Duodenal mucosa (tissue), 2 donors: ENCODE results near the gene OR5AU1.
A peak's percentile ranks its signal among the peaks of the same experiment; 100 is the strongest.

Experiments
- H3K27ac ChIP-seq: one replicate; pipeline ENCODE4 v1.7.0; 2013; ENCODE audit warnings: low read depth, low read length
- H3K27me3 ChIP-seq, 2 donors: one replicate each; pipeline ENCODE4 v1.7.0; 2013; ENCODE audit warnings: low read length in 2 of 2, control low read depth in 1 of 2; ENCODE audit not compliant: insufficient read depth in 2 of 2, control insufficient read depth in 1 of 2
- H3K36me3 ChIP-seq, 2 donors: one replicate each; pipeline ENCODE4 v1.7.0; 2013; ENCODE audit warnings: low read length in 2 of 2, control low read depth in 1 of 2; ENCODE audit not compliant: insufficient read depth in 2 of 2, control insufficient read depth in 1 of 2
- H3K4me1 ChIP-seq, 2 donors: one replicate each; pipeline ENCODE4 v1.7.0; 2013; ENCODE audit warnings: low read length in 2 of 2, control low read depth in 1 of 2; ENCODE audit not compliant: insufficient read depth in 2 of 2, control insufficient read depth in 1 of 2
- H3K4me3 ChIP-seq, 2 donors: one replicate each; pipeline ENCODE4 v1.7.0; 2013; ENCODE audit warnings: low read length in 2 of 2, low read depth in 1 of 2
- H3K9ac ChIP-seq, 2 donors: one replicate each; pipeline ENCODE4 v1.7.0; 2013; ENCODE audit warnings: low read length in 2 of 2, low read depth in 1 of 2
- H3K9me3 ChIP-seq, 2 donors: one replicate each; pipeline ENCODE4 v1.7.0; 2013; ENCODE audit warnings: low read length in 2 of 2, control low read depth in 1 of 2; ENCODE audit not compliant: control insufficient read depth in 1 of 2

The OR5AU1 gene

GRCh38 chr14:21197418-21198205, 41.7 kb upstream of the OR5AU1 start:
- Histone ChIP-seq H3K36me3 (no peaks in the 10 kb centered on the region), H3K9me3 (peaks cover 0 to 3% of the 10 kb centered on the region in 2 donors), H3K27ac (no peak overlapping the region), H3K4me1 (peaks cover 0 to under 1% of the 10 kb centered on the region in 2 donors), H3K27me3 (no peaks in the 10 kb centered on the region), H3K4me3 (no peak overlapping the region), H3K9ac (no peak overlapping the region)

GRCh38 chr14:21194597-21194996, 38.7 kb upstream of the OR5AU1 start:
- Histone ChIP-seq H3K36me3 (no peaks in the 10 kb centered on the region), H3K27ac (no peak overlapping the region), H3K4me1 (peaks cover 5 to 10% of the 10 kb centered on the region in 2 donors), H3K4me3 (no peak overlapping the region), H3K9ac (no peak overlapping the region), H3K27me3 (no peaks in the 10 kb centered on the region), H3K9me3 (peaks cover 0 to 3% of the 10 kb centered on the region in 2 donors)

GRCh38 chr14:21192875-21193535, 37.1 kb upstream of the OR5AU1 start:
- Histone ChIP-seq H3K27me3 (no peaks in the 10 kb centered on the region), H3K4me3 (no peak overlapping the region), H3K36me3 (no peaks in the 10 kb centered on the region), H3K9me3 (peaks cover 0 to 3% of the 10 kb centered on the region in 2 donors), H3K4me1 (peaks cover 5 to 10% of the 10 kb centered on the region in 2 donors), H3K27ac (no peak overlapping the region), H3K9ac (no peak overlapping the region)

- Histone ChIP-seq H3K27ac (no peak overlapping the region), H3K4me3 (peak overlapping the region; percentile 53 to 58), H3K4me1 (peaks cover 5 to 10% of the 10 kb centered on the region in 2 donors), H3K36me3 (no peaks in the 10 kb centered on the region), H3K9me3 (peaks cover 0 to 2% of the 10 kb centered on the region in 2 donors), H3K27me3 (no peaks in the 10 kb centered on the region), H3K9ac (no peak overlapping the region)
Observed at GRCh38 chr14:21192447-21192822, 36.6 kb upstream of the OR5AU1 start.

GRCh38 chr14:21191809-21192446, 36.1 kb upstream of the OR5AU1 start:
- Histone ChIP-seq H3K4me1 (peaks cover 5 to 10% of the 10 kb centered on the region in 2 donors), H3K9ac (peak overlapping the region in 1 of 2 donors; percentile 25), H3K36me3 (no peaks in the 10 kb centered on the region), H3K27ac (no peak overlapping the region), H3K4me3 (peak overlapping the region; percentile 53 to 58), H3K27me3 (no peaks in the 10 kb centered on the region), H3K9me3 (no peaks in the 10 kb centered on the region)

- Histone ChIP-seq H3K27me3 (no peaks in the 10 kb centered on the region), H3K27ac (no peak overlapping the region), H3K36me3 (no peaks in the 10 kb centered on the region), H3K9me3 (no peaks in the 10 kb centered on the region), H3K4me3 (peak overlapping the region in 1 of 2 donors; percentile 53), H3K9ac (no peak overlapping the region), H3K4me1 (peaks cover 5 to 10% of the 10 kb centered on the region in 2 donors)
Observed at GRCh38 chr14:21191261-21191808, 35.5 kb upstream of the OR5AU1 start.

GRCh38 chr14:21185491-21185890, 29.6 kb upstream of the OR5AU1 start:
- Histone ChIP-seq H3K9ac (no peak overlapping the region), H3K4me1 (no peaks in the 10 kb centered on the region), H3K27ac (no peak overlapping the region), H3K9me3 (peaks cover 0 to 2% of the 10 kb centered on the region in 2 donors), H3K4me3 (no peak overlapping the region), H3K27me3 (no peaks in the 10 kb centered on the region), H3K36me3 (no peaks in the 10 kb centered on the region)

GRCh38 chr14:21184254-21184653, 28.4 kb upstream of the OR5AU1 start:
- Histone ChIP-seq H3K9me3 (peaks cover 0 to 2% of the 10 kb centered on the region in 2 donors), H3K9ac (no peak overlapping the region), H3K4me3 (no peak overlapping the region), H3K36me3 (no peaks in the 10 kb centered on the region), H3K27ac (no peak overlapping the region), H3K4me1 (no peaks in the 10 kb centered on the region), H3K27me3 (no peaks in the 10 kb centered on the region)

GRCh38 chr14:21182166-21182565, 26.3 kb upstream of the OR5AU1 start:
- H3K9ac ChIP-seq: no peak overlapping the region

GRCh38 chr14:21171128-21171527, 15.3 kb upstream of the OR5AU1 start:
- H3K9ac ChIP-seq: no peak overlapping the region
- H3K36me3 ChIP-seq: no peaks in the 10 kb centered on the region
- H3K27me3 ChIP-seq: no peaks in the 10 kb centered on the region
- no peaks in the 10 kb centered on the region for H3K4me1 ChIP-seq
- H3K9me3 ChIP-seq: no peaks in the 10 kb centered on the region
- H3K4me3 ChIP-seq: no peak overlapping the region
- no peak overlapping the region for H3K27ac ChIP-seq

More at GRCh38 chr14:21182166-21182565, 26.3 kb upstream of the OR5AU1 start:
- Histone ChIP-seq H3K27me3 (no peaks in the 10 kb centered on the region), H3K4me3 (no peak overlapping the region), H3K9me3 (peaks cover 2 to 3% of the 10 kb centered on the region in 2 donors), H3K27ac (no peak overlapping the region), H3K4me1 (no peaks in the 10 kb centered on the region), H3K36me3 (no peaks in the 10 kb centered on the region)
